ENCODE results near the gene OPRD1. TPM values are rescaled to one million over a fixed set of nuclear protein-coding genes. Genes with fewer than 3 reads are reported as not detected.

OPRD1 gene
- total RNA-seq, 4 donors from 2014 or later: under 0.01 TPM; not detected in 3

GRCh38 chr1:28773105-28773504 is 38.9 kb upstream of the OPRD1 start:
- in situ Hi-C loops (cut with MboI; ENCODE audit: low pct_ligation_motif_present in 1 of 4, low pct_unique_long_range_greater_than_20kb in 1 of 4, low sequenced_read_pairs in 3 of 4): no loop called here
- WGBS, 2 donors (ENCODE audit: low coverage in 1 of 2): 86 to 96% methylated on average over 3 of the region's 3 CpGs

GRCh38 chr1:28775121-28775942 is 36.6 kb upstream of the OPRD1 start:
- no peaks in the 10 kb centered on the region for H3K27me3 ChIP-seq
- peaks cover 0 to 2% (median 0%) of the 10 kb centered on the region in 4 donors for H3K36me3 ChIP-seq
- H3K27ac ChIP-seq: peak overlapping the region; percentile 74 to 84 (median 78)
- peaks cover 0 to 12% (median 12%) of the 10 kb centered on the region in 4 donors for H3K4me1 ChIP-seq
- intact Hi-C loops (cut with DNase I; ENCODE audit: low total_unique reads) (no loop called here), in situ Hi-C loops (cut with MboI; ENCODE audit: low pct_ligation_motif_present in 1 of 4, low pct_unique_long_range_greater_than_20kb in 1 of 4, low sequenced_read_pairs in 3 of 4) (loop anchor here in 3 of 4 donors (25.0 kb wide), 2 partner anchors 262 to 437 kb away; no protein-coding TSS in a partner anchor)
- no peaks in the 10 kb centered on the region for H3K9me3 ChIP-seq
- TF ChIP-seq POLR2AphosphoS5 (IDR thresholded peaks at IDR 0.05): peak in 1 of 3 donors; percentile 65
- no peak for TF ChIP-seq EP300 (IDR thresholded peaks at IDR 0.05; ENCODE audit: low read depth)
- TF ChIP-seq, protein P1, sequence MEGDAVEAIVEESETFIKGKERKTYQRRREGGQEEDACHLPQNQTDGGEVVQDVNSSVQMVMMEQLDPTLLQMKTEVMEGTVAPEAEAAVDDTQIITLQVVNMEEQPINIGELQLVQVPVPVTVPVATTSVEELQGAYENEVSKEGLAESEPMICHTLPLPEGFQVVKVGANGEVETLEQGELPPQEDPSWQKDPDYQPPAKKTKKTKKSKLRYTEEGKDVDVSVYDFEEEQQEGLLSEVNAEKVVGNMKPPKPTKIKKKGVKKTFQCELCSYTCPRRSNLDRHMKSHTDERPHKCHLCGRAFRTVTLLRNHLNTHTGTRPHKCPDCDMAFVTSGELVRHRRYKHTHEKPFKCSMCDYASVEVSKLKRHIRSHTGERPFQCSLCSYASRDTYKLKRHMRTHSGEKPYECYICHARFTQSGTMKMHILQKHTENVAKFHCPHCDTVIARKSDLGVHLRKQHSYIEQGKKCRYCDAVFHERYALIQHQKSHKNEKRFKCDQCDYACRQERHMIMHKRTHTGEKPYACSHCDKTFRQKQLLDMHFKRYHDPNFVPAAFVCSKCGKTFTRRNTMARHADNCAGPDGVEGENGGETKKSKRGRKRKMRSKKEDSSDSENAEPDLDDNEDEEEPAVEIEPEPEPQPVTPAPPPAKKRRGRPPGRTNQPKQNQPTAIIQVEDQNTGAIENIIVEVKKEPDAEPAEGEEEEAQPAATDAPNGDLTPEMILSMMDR (IDR thresholded peaks at IDR 0.05): peak in 1 of 5 experiments; percentile 13
- TF ChIP-seq POLR2A (IDR thresholded peaks at IDR 0.05): peak; percentile 69
- 23% methylated on average over 23 of the region's 39 CpGs; no CpG with 5 or more reads in 1 of the 2 donors for WGBS, 2 donors (ENCODE audit: low coverage in 1 of 2)
- peak; percentile 86 for DNase-seq
- H3K4me3 ChIP-seq: peak overlapping the region; percentile 7 to 50 (median 39)

More at GRCh38 chr1:28773105-28773504, 38.9 kb upstream of the OPRD1 start:
- TF ChIP-seq, protein P1 (IDR thresholded peaks at IDR 0.05): no peak
- TF ChIP-seq EP300 (IDR thresholded peaks at IDR 0.05; ENCODE audit: low read depth) (no peak), POLR2A (IDR thresholded peaks at IDR 0.05) (no peak), POLR2AphosphoS5 (IDR thresholded peaks at IDR 0.05) (no peak)
- intact Hi-C loops (cut with DNase I; ENCODE audit: low total_unique reads): no loop called here
- Histone ChIP-seq H3K9me3 (no peaks in the 10 kb centered on the region), H3K27me3 (no peaks in the 10 kb centered on the region), H3K27ac (no peak overlapping the region), H3K4me1 (peaks cover 0 to 12% (median 12%) of the 10 kb centered on the region in 4 donors), H3K36me3 (peaks cover 0 to 12% (median 2%) of the 10 kb centered on the region in 4 donors), H3K4me3 (no peak overlapping the region)
- no peak for DNase-seq

GRCh38 chr1:28776341-28776740 is 35.6 kb upstream of the OPRD1 start:
- intact Hi-C loops (cut with DNase I; ENCODE audit: low total_unique reads) (no loop called here), in situ Hi-C loops (cut with MboI; ENCODE audit: low pct_ligation_motif_present in 1 of 4, low pct_unique_long_range_greater_than_20kb in 1 of 4, low sequenced_read_pairs in 3 of 4) (loop anchor here in 3 of 4 donors (25.0 kb wide), 2 partner anchors 261 to 436 kb away; no protein-coding TSS in a partner anchor)
- H3K4me1 ChIP-seq: peaks cover 0 to 12% (median 12%) of the 10 kb centered on the region in 4 donors
- peak overlapping the region in 1 of 4 donors; percentile 84 for H3K27ac ChIP-seq
- DNase-seq: no peak
- H3K36me3 ChIP-seq: no peaks in the 10 kb centered on the region
- H3K27me3 ChIP-seq: no peaks in the 10 kb centered on the region
- 97% methylated on average over 17 of the region's 17 CpGs; no CpG with 5 or more reads in 1 of the 2 donors for WGBS, 2 donors (ENCODE audit: low coverage in 1 of 2)
- no peaks in the 10 kb centered on the region for H3K9me3 ChIP-seq
- TF ChIP-seq EP300 (IDR thresholded peaks at IDR 0.05; ENCODE audit: low read depth) (no peak), POLR2A (IDR thresholded peaks at IDR 0.05) (no peak), POLR2AphosphoS5 (IDR thresholded peaks at IDR 0.05) (no peak)
- TF ChIP-seq, protein P1 (IDR thresholded peaks at IDR 0.05): no peak
- no peak overlapping the region for H3K4me3 ChIP-seq

DNA sequence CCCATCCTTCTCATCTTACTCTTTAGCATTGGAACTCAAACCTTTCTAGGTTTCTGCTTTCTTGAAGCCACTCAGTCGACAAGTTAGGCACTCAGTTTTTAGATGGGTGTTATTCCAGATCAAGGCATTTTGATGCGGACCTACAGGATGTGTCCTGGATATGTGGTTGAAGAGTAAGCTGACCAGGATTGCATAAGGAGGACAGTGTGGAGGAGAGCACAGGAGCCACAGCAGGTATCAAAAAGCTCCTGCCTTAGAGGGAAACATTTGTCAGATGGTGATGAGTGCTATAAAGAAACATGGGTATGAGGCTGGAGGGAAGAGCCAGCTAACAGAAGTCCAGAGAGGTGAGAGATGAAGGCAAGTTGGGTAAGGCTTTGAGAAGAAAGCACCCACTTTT is 33.9 kb upstream of the OPRD1 start:
- H3K36me3 ChIP-seq: no peaks in the 10 kb centered on the region
- H3K27me3 ChIP-seq: no peaks in the 10 kb centered on the region
- no peak for DNase-seq
- intact Hi-C loops (cut with DNase I; ENCODE audit: low total_unique reads) (no loop called here), in situ Hi-C loops (cut with MboI; ENCODE audit: low pct_ligation_motif_present in 1 of 4, low pct_unique_long_range_greater_than_20kb in 1 of 4, low sequenced_read_pairs in 3 of 4) (loop anchor here in 3 of 4 donors (25.0 kb wide), 2 partner anchors 259 to 434 kb away; no protein-coding TSS in a partner anchor)
- no peak overlapping the region for H3K4me3 ChIP-seq
- H3K9me3 ChIP-seq: no peaks in the 10 kb centered on the region
- 87 to 100% methylated on average over 1 to 2 of the region's 2 CpGs for WGBS, 2 donors (ENCODE audit: low coverage in 1 of 2)
- H3K27ac ChIP-seq: no peak overlapping the region
- TF ChIP-seq POLR2A (IDR thresholded peaks at IDR 0.05) (no peak), EP300 (IDR thresholded peaks at IDR 0.05; ENCODE audit: low read depth) (no peak), POLR2AphosphoS5 (IDR thresholded peaks at IDR 0.05) (no peak)
- TF ChIP-seq, protein P1 (IDR thresholded peaks at IDR 0.05): no peak
- H3K4me1 ChIP-seq: peaks cover 0 to 12% (median 12%) of the 10 kb centered on the region in 4 donors

Measured in transverse colon (tissue), 4 donors.